PC-9 (cell line): ENCODE results near the gene TSSK6. TPM values are rescaled to one million over a fixed set of nuclear protein-coding genes. Genes with fewer than 3 reads are reported as not detected.

Source experiments
- BruUV-seq: library from RNA; stranded (reverse); fragments of 400-500 nt; replicated peaks from 2 replicates; lab custom pipeline; 2021; lab: Mats Ljungman, UMichigan
- CTCF ChIA-PET: fragments of 300-600 bp; sonication (Branson Sonifier 250); formaldehyde crosslinking; loops from one replicate; lab custom pipeline; 2022; ENCODE audit warnings: antibody characterized with exemption; lab: Charles Lee
- POLR2A ChIA-PET: fragments of 300-600 bp; sonication (Branson Sonifier 250); formaldehyde crosslinking; loops from one replicate; lab custom pipeline; 2022; ENCODE audit warnings: antibody characterized with exemption; ENCODE audit not compliant: unreplicated experiment; lab: Charles Lee
- DNase-seq, 2 experiments: peaks; one replicate each; pipeline versions ENCODE4 v3.0.0 to v3.0.0-alpha.2; 2015 to 2022; ENCODE audit warnings: mixed read lengths in 1 of 2
- H2AFZ ChIP-seq: fragments of 200-600 bp; sonication (generic); 2 replicates; pipeline ENCODE4 v1.8.1; 2017; ENCODE audit warnings: antibody characterized with exemption
- H3F3A ChIP-seq: fragments of 200-600 bp; sonication (generic); 2 replicates; pipeline ENCODE4 v1.8.1; 2017; ENCODE audit warnings: antibody characterized with exemption, mild to moderate bottlenecking, low read depth; ENCODE audit not compliant: insufficient read depth
- H3K27ac ChIP-seq: fragments of 200-600 bp; sonication (generic); 2 replicates; pipeline ENCODE4 v1.6.1; 2016; ENCODE audit warnings: mixed run types
- H3K27me3 ChIP-seq: fragments of 200-600 bp; sonication (generic); 2 replicates; pipeline ENCODE4 v1.6.1; 2016; ENCODE audit warnings: low read depth, mixed run types; ENCODE audit not compliant: insufficient read depth
- H3K36me3 ChIP-seq: fragments of 200-600 bp; sonication (generic); 2 replicates; pipeline ENCODE4 v1.6.1; 2016; ENCODE audit warnings: low read depth, mixed run types
- H3K4me1 ChIP-seq: fragments of 200-600 bp; sonication (generic); replicated peaks from 2 replicates; pipeline ENCODE4 v1.6.1; 2016; ENCODE audit warnings: mixed run types; ENCODE audit not compliant: insufficient read depth
- H3K4me2 ChIP-seq: fragments of 200-600 bp; sonication (generic); 2 replicates; pipeline ENCODE4 v1.6.1; 2017; ENCODE audit warnings: mixed run types
- H3K4me3 ChIP-seq: fragments of 200-600 bp; sonication (generic); 2 replicates; pipeline ENCODE4 v1.6.1; 2016; ENCODE audit warnings: mixed run types
- H3K79me2 ChIP-seq: fragments of 200-600 bp; sonication (generic); 2 replicates; pipeline ENCODE4 v1.6.1; 2017; ENCODE audit warnings: low read depth, mixed run types
- H3K9me2 ChIP-seq: fragments of 200-600 bp; sonication (generic); 2 replicates; pipeline ENCODE4 v1.8.1; 2017; ENCODE audit warnings: mild to moderate bottlenecking; ENCODE audit not compliant: insufficient read depth
- H3K9me3 ChIP-seq: fragments of 200-600 bp; sonication (generic); 2 replicates; pipeline ENCODE4 v1.8.1; 2016; ENCODE audit warnings: low read depth; ENCODE audit not compliant: insufficient read depth
- H4K20me1 ChIP-seq: fragments of 200-600 bp; sonication (generic); 2 replicates; pipeline ENCODE4 v1.8.1; 2017; ENCODE audit not compliant: insufficient read depth
- CTCF ChIP-seq: fragments of 200-600 bp; sonication (generic); conservative IDR thresholded peaks from 2 replicates; pipeline ENCODE4 v1.6.1; 2017; ENCODE audit warnings: mixed run types, antibody characterized with exemption, mild to moderate bottlenecking, moderate library complexity
- EZH2 ChIP-seq: fragments of 200-600 bp; sonication (generic); IDR thresholded peaks from 2 replicates; pipeline ENCODE4 v1.8.0; 2017; ENCODE audit warnings: antibody characterized with exemption, low read depth
- intact Hi-C: fragments of 100-400 bp; cut with micrococcal nuclease; formaldehyde crosslinking; loops from one replicate; pipeline ENCODE4 v1.10.0; 2022; ENCODE audit not compliant: unreplicated experiment
- total RNA-seq: library from RNA; stranded (reverse); gene quantifications from 2 replicates; pipeline ENCODE4 v1.2.3, GENCODE V29; 2021

TSSK6 gene
- total RNA-seq, 1 experiment from 2014 or later = 2.0 TPM

- no peaks in the 10 kb centered on the region for H3K9me3 ChIP-seq
- H3K4me3 ChIP-seq = no peak overlapping the region
- CTCF ChIA-PET = no interaction called here
- H2AFZ ChIP-seq = no peak overlapping the region
- POLR2A ChIA-PET = no interaction called here
- TF ChIP-seq CTCF = no peak
- no peaks in the 10 kb centered on the region for H3K27me3 ChIP-seq
- no peak overlapping the region for H3K27ac ChIP-seq
- DNase-seq = no peak
- peaks cover 9% of the 10 kb centered on the region for H3K4me1 ChIP-seq
- intact Hi-C loops = no loop called here
- H3K9me2 ChIP-seq = no peaks in the 10 kb centered on the region
- no TSS peak for BruUV-seq
- H3K36me3 ChIP-seq = peaks cover 5% of the 10 kb centered on the region; the same call in 1 of the 2 replicates
- peaks cover 24% of the 10 kb centered on the region for H4K20me1 ChIP-seq
- peaks cover 30% of the 10 kb centered on the region for H3K79me2 ChIP-seq
- no peak overlapping the region for H3K4me2 ChIP-seq
- H3F3A ChIP-seq = peaks cover 12% of the 10 kb centered on the region
Observed at GRCh38 chr19:19493841-19494546, 21.4 kb downstream of the TSSK6 start.

GRCh38 chr19:19492026-19492610 is 23.2 kb downstream of the TSSK6 start:
- peaks cover 30% of the 10 kb centered on the region for H3K79me2 ChIP-seq

More at GRCh38 chr19:19492026-19492610, 23.2 kb downstream of the TSSK6 start:
- Histone ChIP-seq H3K4me3 (no peak overlapping the region), H3K36me3 (peaks cover 5% of the 10 kb centered on the region; the same call in 1 of the 2 replicates), H3K27me3 (no peaks in the 10 kb centered on the region), H3K4me1 (peaks cover 23% of the 10 kb centered on the region), H2AFZ (no peak overlapping the region), H3K9me3 (no peaks in the 10 kb centered on the region), H3K9me2 (no peaks in the 10 kb centered on the region), H3F3A (peaks cover 28% of the 10 kb centered on the region), H3K4me2 (no peak overlapping the region), H4K20me1 (peaks cover 26% of the 10 kb centered on the region), H3K27ac (no peak overlapping the region)
- ChIA-PET POLR2A (no interaction called here), CTCF (interaction anchor here (0.6 kb wide), 1 partner anchor 125 kb away, joined by 4 read pairs; no protein-coding TSS in a partner anchor)
- no TSS peak for BruUV-seq
- TF ChIP-seq CTCF (no peak), EZH2 (no peak)
- no peak for DNase-seq
- intact Hi-C loops = no loop called here
